HCT116 (cell line): ENCODE measurements around the gene CPEB1. TPM values are rescaled to one million over a fixed set of nuclear protein-coding genes. Genes with fewer than 3 reads are reported as not detected.

ENCODE experiments used
- ATAC-seq: fragments of 200-7000 bp; cut with Tn5 transposase; 2 replicates; pipeline ENCODE4 v1.9.1; 2020; ENCODE audit warnings: mild to moderate bottlenecking, moderate library complexity
- BruUV-seq: library from RNA; stranded (reverse); fragments of 400-500 nt; replicated peaks from 2 replicates; lab custom pipeline; 2021; lab: Mats Ljungman, UMichigan
- CTCF ChIA-PET: fragments of 300-600 bp; sonication (Branson Sonifier 250); formaldehyde crosslinking; loops from one replicate; lab custom pipeline; 2021; ENCODE audit warnings: antibody characterized with exemption; lab: Charles Lee
- POLR2A ChIA-PET: fragments of 300-600, 350-600 bp; sonication (Branson Sonifier 250); formaldehyde crosslinking; loops from one replicate; lab custom pipeline; 2021; ENCODE audit warnings: antibody characterized with exemption; lab: Charles Lee
- RAD21 ChIA-PET, 2 experiments: fragments of 300-600 bp; sonication (Branson Sonifier 250); formaldehyde crosslinking; loops; one replicate each; lab custom pipeline; 2023; ENCODE audit warnings: low total read pairs in 2 of 2; ENCODE audit not compliant: uncharacterized antibody in 2 of 2, unreplicated experiment in 2 of 2, low non-redundant PET in 1 of 2; lab: Charles Lee
- DNase-seq: peaks from one replicate; pipeline ENCODE4 v3.0.0-alpha.2; 2010; ENCODE audit warnings: low read depth, low spot score
- H2AFZ ChIP-seq: fragments of 200-600 bp; shearing (Covaris generic), sonication (generic); 2 replicates; pipeline ENCODE4 v1.6.1; 2017; ENCODE audit warnings: low read depth, mixed run types, mixed read lengths, antibody characterized with exemption, low read length; ENCODE audit not compliant: poor library complexity, severe bottlenecking
- H3K27ac ChIP-seq: 2 replicates; pipeline ENCODE4 v1.5.1; 2012; ENCODE audit warnings: low read depth, low read length
- H3K27me3 ChIP-seq: fragments of 200-600 bp; sonication (generic); 2 replicates; pipeline ENCODE4 v1.6.1; 2016; ENCODE audit warnings: mixed run types, low read length, mixed read lengths; ENCODE audit not compliant: insufficient read depth
- H3K36me3 ChIP-seq, 2 experiments: fragments of 200-500 bp in 1 of 2; fragments of 200-600 bp in 1 of 2; sonication (Bioruptor generic) in 1 of 2; sonication (generic) in 1 of 2; 2 replicates each; pipeline versions ENCODE4 v1.5.1 to v1.6.1; 2014 to 2016; ENCODE audit warnings: low read length in 2 of 2, inconsistent platforms in 1 of 2, mixed read lengths in 1 of 2, mixed run types in 1 of 2; ENCODE audit not compliant: insufficient read depth in 2 of 2, control insufficient read depth in 1 of 2
- H3K4me1 ChIP-seq, 2 experiments: fragments of 200-600 bp in 1 of 2; sonication (generic) in 1 of 2; 2 replicates each; pipeline versions ENCODE4 v1.5.1 to v1.6.1; 2012 to 2017; ENCODE audit warnings: low read length in 2 of 2, inconsistent platforms in 1 of 2, mild to moderate bottlenecking in 1 of 2, mixed read lengths in 1 of 2, mixed run types in 1 of 2, moderate library complexity in 1 of 2; ENCODE audit not compliant: insufficient read depth in 2 of 2, control insufficient read depth in 1 of 2
- H3K4me2 ChIP-seq: fragments of 200-600 bp; sonication (generic); 2 replicates; pipeline ENCODE4 v1.6.1; 2017; ENCODE audit warnings: mixed run types, low read length, mixed read lengths
- H3K4me3 ChIP-seq, 2 experiments: fragments of 200-600 bp in 1 of 2; sonication (generic) in 1 of 2; replicated peaks in 1 of 2; 2 replicates each; pipeline ENCODE4 v1.5.1; 2011 to 2016; ENCODE audit warnings: low read length in 2 of 2, control low read depth in 1 of 2, low read depth in 1 of 2, mild to moderate bottlenecking in 1 of 2, mixed read lengths in 1 of 2, mixed run types in 1 of 2
- H3K79me2 ChIP-seq: fragments of 200-600 bp; sonication (generic); 2 replicates; pipeline ENCODE4 v1.6.1; 2017; ENCODE audit warnings: mild to moderate bottlenecking, mixed run types, low read length, moderate library complexity, mixed read lengths; ENCODE audit not compliant: insufficient read depth
- H3K9ac ChIP-seq: fragments of 200-600 bp; sonication (generic); 2 replicates; pipeline ENCODE4 v1.6.1; 2016; ENCODE audit warnings: low read length, mixed read lengths
- H3K9me2 ChIP-seq: fragments of 200-600 bp; sonication (generic), shearing (Covaris generic); 2 replicates; pipeline ENCODE4 v1.6.1; 2017; ENCODE audit warnings: mixed run types, mild to moderate bottlenecking, moderate library complexity; ENCODE audit not compliant: insufficient read depth
- H3K9me3 ChIP-seq, 2 experiments: fragments of 200-500 bp in 1 of 2; fragments of 200-600 bp in 1 of 2; sonication (Bioruptor generic) in 1 of 2; sonication (generic) in 1 of 2; 2 replicates each; pipeline ENCODE4 v1.6.1; 2014 to 2017; ENCODE audit warnings: low read length in 2 of 2, mixed read lengths in 2 of 2, inconsistent platforms in 1 of 2, low read depth in 1 of 2, mild to moderate bottlenecking in 1 of 2, mixed run types in 1 of 2, moderate library complexity in 1 of 2; ENCODE audit not compliant: control insufficient read depth in 1 of 2, insufficient read depth in 1 of 2
- H4K20me1 ChIP-seq: fragments of 200-600 bp; sonication (generic), shearing (Covaris generic); 2 replicates; pipeline ENCODE4 v1.6.1; 2017; ENCODE audit warnings: mixed run types, mild to moderate bottlenecking, moderate library complexity; ENCODE audit not compliant: insufficient read depth
- CBX3 ChIP-seq: IDR thresholded peaks from 2 replicates; pipeline ENCODE4 v1.6.1; 2012; ENCODE audit warnings: low read depth
- CEBPB ChIP-seq: IDR thresholded peaks from 2 replicates; pipeline ENCODE4 v1.6.1; 2012; ENCODE audit warnings: low read depth
- CTCF ChIP-seq, 3 experiments: fragments of 200-600 bp in 1 of 3; sonication (generic) in 1 of 3; IDR thresholded peaks in 2 of 3; conservative IDR thresholded peaks in 1 of 3; 2 replicates each; pipeline ENCODE4 v1.5.1; 2012 to 2017; ENCODE audit warnings: low read depth in 2 of 3, low read length in 2 of 3, antibody characterized with exemption in 1 of 3, borderline replicate concordance in 1 of 3, control low read depth in 1 of 3, mild to moderate bottlenecking in 1 of 3, mixed read lengths in 1 of 3, mixed run types in 1 of 3, moderate library complexity in 1 of 3; ENCODE audit not compliant: insufficient read depth in 1 of 3
- EGR1 ChIP-seq: IDR thresholded peaks from 2 replicates; pipeline ENCODE4 v1.6.1; 2012; ENCODE audit warnings: low read depth
- ELF1 ChIP-seq: IDR thresholded peaks from 2 replicates; pipeline ENCODE4 v1.6.1; 2012; ENCODE audit warnings: low read depth, borderline replicate concordance
- EZH2 ChIP-seq: fragments of 200-600 bp; sonication (generic); IDR thresholded peaks from 2 replicates; pipeline ENCODE4 v1.6.1; 2017; ENCODE audit warnings: antibody characterized with exemption, mixed run types
- EZH2phosphoT487 ChIP-seq: fragments of 200-600 bp; IDR thresholded peaks from 2 replicates; pipeline ENCODE4 v1.6.1; 2018; ENCODE audit warnings: antibody characterized with exemption, borderline replicate concordance
- JUND ChIP-seq: IDR thresholded peaks from 2 replicates; pipeline ENCODE4 v1.6.1; 2012
- MAX ChIP-seq: IDR thresholded peaks from 2 replicates; pipeline ENCODE4 v1.6.1; 2012
- POLR2A ChIP-seq: IDR thresholded peaks from 2 replicates; pipeline ENCODE4 v1.7.0; 2011; ENCODE audit warnings: borderline replicate concordance; ENCODE audit not compliant: insufficient read depth, insufficient read length; ENCODE audit errors: extremely low read depth
- POLR2AphosphoS5 ChIP-seq: IDR thresholded peaks from 2 replicates; pipeline ENCODE4 v1.6.1; 2011; ENCODE audit warnings: mild to moderate bottlenecking, low read depth, low read length, moderate library complexity
- RAD21 ChIP-seq: IDR thresholded peaks from 2 replicates; pipeline ENCODE4 v1.6.1; 2012; ENCODE audit warnings: low read depth, mild to moderate bottlenecking
- REST ChIP-seq: IDR thresholded peaks from 2 replicates; pipeline ENCODE4 v1.6.1; 2012; ENCODE audit warnings: low read depth
- SIN3A ChIP-seq: IDR thresholded peaks from 2 replicates; pipeline ENCODE4 v1.6.1; 2012; ENCODE audit warnings: low read depth
- SP1 ChIP-seq: IDR thresholded peaks from 2 replicates; pipeline ENCODE4 v1.6.1; 2012; ENCODE audit warnings: low read depth
- SRF ChIP-seq: IDR thresholded peaks from 2 replicates; pipeline ENCODE4 v1.6.1; 2012; ENCODE audit warnings: low read depth
- YY1 ChIP-seq: IDR thresholded peaks from 2 replicates; pipeline ENCODE4 v1.6.1; 2011; ENCODE audit warnings: low read length, low read depth, moderate library complexity, mild to moderate bottlenecking; ENCODE audit not compliant: insufficient replicate concordance; ENCODE audit errors: extremely low read depth
- ZFX ChIP-seq: fragments of 450-650 bp; IDR thresholded peaks from 2 replicates; pipeline ENCODE4 v1.6.1; 2017
- ZNF274 ChIP-seq: fragments of 200-500 bp; sonication (Bioruptor generic); IDR thresholded peaks from 2 replicates; pipeline ENCODE4 v1.6.1; 2014; ENCODE audit warnings: mild to moderate bottlenecking, low read depth, low read length, inconsistent platforms
- intact Hi-C: fragments of 100-400 bp; cut with micrococcal nuclease; formaldehyde crosslinking; loops from 2 replicates; pipeline ENCODE4 v1.10.0; 2022
- total RNA-seq: library from RNA; stranded (reverse); gene quantifications from one replicate; pipeline ENCODE4 v1.2.1, GENCODE V29; 2021; ENCODE audit not compliant: unreplicated experiment

CPEB1 gene
- total RNA-seq, 1 experiment from 2014 or later, result not detected

GRCh38 chr15:82689147-82689546 is 42.0 kb upstream of the CPEB1 start:
- no peaks in the 10 kb centered on the region for H3K79me2 ChIP-seq
- RAD21 ChIA-PET, result no interaction called here

More at GRCh38 chr15:82689147-82689546, 42.0 kb upstream of the CPEB1 start:
- H3K4me3 ChIP-seq, result no peak overlapping the region
- H3K9ac ChIP-seq, result no peak overlapping the region
- no peaks in the 10 kb centered on the region for H3K9me2 ChIP-seq
- no peaks in the 10 kb centered on the region for H4K20me1 ChIP-seq
- no peaks in the 10 kb centered on the region for H3K36me3 ChIP-seq
- intact Hi-C loops, result no loop called here
- no peaks in the 10 kb centered on the region for H3K4me1 ChIP-seq
- H3K27ac ChIP-seq, result no peak overlapping the region
- no peak overlapping the region for H3K4me2 ChIP-seq
- DNase-seq (no peak), ATAC-seq (no peak)
- POLR2A ChIA-PET, result no interaction called here
- no peaks in the 10 kb centered on the region for H3K9me3 ChIP-seq
- no peak overlapping the region for H2AFZ ChIP-seq
- CTCF ChIA-PET, result no interaction called here
- TF ChIP-seq JUND, result no peak
- no peak for TF ChIP-seq MAX
- TF ChIP-seq POLR2A, result no peak
- TF ChIP-seq CTCF (IDR thresholded peaks at IDR 0.05 in 2 of 3, conservative IDR thresholded peaks at IDR 0.05 in 1 of 3; ENCODE audit: borderline replicate concordance in 1 of 3, insufficient read depth in 1 of 3, low read depth in 2 of 3, low read length in 2 of 3), result no peak
- TF ChIP-seq CEBPB, result no peak
- no peak for TF ChIP-seq REST
- TF ChIP-seq YY1, result no peak
- TF ChIP-seq EGR1, result no peak
- TF ChIP-seq POLR2AphosphoS5, result no peak
- no peak for TF ChIP-seq EZH2
- no peak for TF ChIP-seq ZNF274
- no peak for TF ChIP-seq SIN3A
- no peak for TF ChIP-seq RAD21
- no peak for TF ChIP-seq EZH2phosphoT487
- no peak for TF ChIP-seq SRF
- no peak for TF ChIP-seq ZFX
- no peak for TF ChIP-seq ELF1
- TF ChIP-seq CBX3, result no peak
- TF ChIP-seq SP1, result no peak
- no peaks in the 10 kb centered on the region; the same call in 1 of the 2 replicates for H3K27me3 ChIP-seq
- BruUV-seq, result no TSS peak
